A673 (cell line): Measurements from ENCODE around the gene CPXM2. TPM values are rescaled to one million over a fixed set of nuclear protein-coding genes. Genes with fewer than 3 reads are reported as not detected.

ENCODE experiments used
- BruUV-seq: library from RNA; stranded (reverse); fragments of 400-500 nt; replicated peaks from 2 replicates; lab custom pipeline; 2021; lab: Mats Ljungman, UMichigan
- CTCF ChIA-PET: fragments of 300-600 bp; sonication (Branson Sonifier 250); formaldehyde crosslinking; loops from one replicate; lab custom pipeline; 2022; ENCODE audit warnings: antibody characterized with exemption; lab: Charles Lee
- POLR2A ChIA-PET: fragments of 300-600 bp; sonication (Branson Sonifier 250); formaldehyde crosslinking; loops from one replicate; lab custom pipeline; 2022; ENCODE audit warnings: antibody characterized with exemption; ENCODE audit not compliant: low non-redundant PET; lab: Charles Lee
- DNase-seq: peaks from one replicate; pipeline ENCODE4 v3.0.0-alpha.2; 2015; ENCODE audit warnings: low spot score
- H3K27ac ChIP-seq: fragments of 200-600 bp; sonication (generic); 2 replicates; pipeline ENCODE4 v1.5.1; 2016; ENCODE audit warnings: mixed run types, low read depth, mild to moderate bottlenecking, mixed read lengths, antibody characterized with exemption, low read length; ENCODE audit not compliant: poor library complexity, severe bottlenecking
- H3K27me3 ChIP-seq: fragments of 200-600 bp; sonication (generic); replicated peaks from 2 replicates; pipeline ENCODE4 v1.6.1; 2017; ENCODE audit warnings: mixed run types, low read depth, mild to moderate bottlenecking, mixed read lengths, antibody characterized with exemption, low read length; ENCODE audit not compliant: insufficient read depth, poor library complexity
- H3K36me3 ChIP-seq: fragments of 200-600 bp; sonication (generic); 2 replicates; pipeline ENCODE4 v1.6.1; 2016; ENCODE audit warnings: mixed run types, mild to moderate bottlenecking, mixed read lengths, antibody characterized with exemption, low read length; ENCODE audit not compliant: insufficient read depth, poor library complexity, severe bottlenecking
- H3K4me1 ChIP-seq: fragments of 200-600 bp; sonication (generic); 2 replicates; pipeline ENCODE4 v1.6.1; 2017; ENCODE audit warnings: mixed run types, mild to moderate bottlenecking, mixed read lengths, antibody characterized with exemption, low read length; ENCODE audit not compliant: insufficient read depth, poor library complexity, severe bottlenecking
- H3K4me3 ChIP-seq: fragments of 200-600 bp; sonication (generic); 2 replicates; pipeline ENCODE4 v1.5.1; 2016; ENCODE audit warnings: low read depth, mixed run types, mild to moderate bottlenecking, mixed read lengths, low read length; ENCODE audit not compliant: poor library complexity, severe bottlenecking
- H3K9me3 ChIP-seq: fragments of 200-600 bp; sonication (generic); 2 replicates; pipeline ENCODE4 v1.6.1; 2016; ENCODE audit warnings: mixed run types, low read depth, mild to moderate bottlenecking, mixed read lengths, antibody characterized with exemption, low read length; ENCODE audit not compliant: poor library complexity, severe bottlenecking
- EZH2 ChIP-seq: fragments of 200-600 bp; sonication (generic); IDR thresholded peaks from 2 replicates; pipeline ENCODE4 v1.6.1; 2017; ENCODE audit warnings: borderline replicate concordance, low read depth, mild to moderate bottlenecking, mixed read lengths, antibody characterized with exemption, low read length; ENCODE audit not compliant: poor library complexity, severe bottlenecking
- intact Hi-C: fragments of 100-400 bp; cut with micrococcal nuclease; formaldehyde crosslinking; loops from one replicate; pipeline ENCODE4 v1.10.0; 2022; ENCODE audit not compliant: unreplicated experiment
- total RNA-seq: library from RNA; stranded (reverse); gene quantifications from 2 replicates; pipeline ENCODE4 v1.2.3, GENCODE V29; 2021
- TF ChIP-seq, protein P1 (sequence below): fragments of 300-800, 200-600 bp; sonication (generic); conservative IDR thresholded peaks from 2 replicates; pipeline ENCODE4 v1.5.1; 2017; ENCODE audit warnings: low read depth, mild to moderate bottlenecking, antibody characterized with exemption, low read length, moderate library complexity, mixed read lengths

CPXM2 gene
- total RNA-seq, 1 experiment from 2014 or later, result not detected

DNA sequence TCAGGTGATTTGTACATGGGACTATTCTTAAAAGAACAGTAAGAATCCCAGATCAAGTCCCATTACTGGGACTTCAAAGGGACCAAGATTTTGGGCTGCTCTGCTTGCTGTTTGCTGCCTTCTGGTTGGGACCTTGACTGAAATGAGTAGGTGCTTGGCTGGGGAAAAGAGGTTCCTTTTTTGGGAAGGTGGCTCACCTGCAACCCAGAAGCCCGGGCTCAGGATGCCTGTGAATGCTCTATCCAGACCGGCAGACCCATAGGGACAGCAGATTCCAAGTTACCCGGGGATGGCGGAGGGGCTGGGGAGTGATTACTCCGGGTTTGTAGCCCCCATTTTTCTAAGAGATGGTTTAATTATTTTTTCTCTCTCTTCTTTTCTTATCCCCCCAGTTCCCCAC, 104.0 kb downstream of the CPXM2 start:
- no peak for DNase-seq
- ChIA-PET CTCF (no interaction called here), POLR2A (no interaction called here)
- Histone ChIP-seq H3K27me3 (peaks cover 23% of the 10 kb centered on the region), H3K27ac (no peak overlapping the region), H3K9me3 (no peaks in the 10 kb centered on the region), H3K36me3 (no peaks in the 10 kb centered on the region), H3K4me3 (no peak overlapping the region), H3K4me1 (no peaks in the 10 kb centered on the region)
- intact Hi-C loops, result no loop called here
- no TSS peak for BruUV-seq
- no peak for TF ChIP-seq EZH2
- TF ChIP-seq, protein P1, sequence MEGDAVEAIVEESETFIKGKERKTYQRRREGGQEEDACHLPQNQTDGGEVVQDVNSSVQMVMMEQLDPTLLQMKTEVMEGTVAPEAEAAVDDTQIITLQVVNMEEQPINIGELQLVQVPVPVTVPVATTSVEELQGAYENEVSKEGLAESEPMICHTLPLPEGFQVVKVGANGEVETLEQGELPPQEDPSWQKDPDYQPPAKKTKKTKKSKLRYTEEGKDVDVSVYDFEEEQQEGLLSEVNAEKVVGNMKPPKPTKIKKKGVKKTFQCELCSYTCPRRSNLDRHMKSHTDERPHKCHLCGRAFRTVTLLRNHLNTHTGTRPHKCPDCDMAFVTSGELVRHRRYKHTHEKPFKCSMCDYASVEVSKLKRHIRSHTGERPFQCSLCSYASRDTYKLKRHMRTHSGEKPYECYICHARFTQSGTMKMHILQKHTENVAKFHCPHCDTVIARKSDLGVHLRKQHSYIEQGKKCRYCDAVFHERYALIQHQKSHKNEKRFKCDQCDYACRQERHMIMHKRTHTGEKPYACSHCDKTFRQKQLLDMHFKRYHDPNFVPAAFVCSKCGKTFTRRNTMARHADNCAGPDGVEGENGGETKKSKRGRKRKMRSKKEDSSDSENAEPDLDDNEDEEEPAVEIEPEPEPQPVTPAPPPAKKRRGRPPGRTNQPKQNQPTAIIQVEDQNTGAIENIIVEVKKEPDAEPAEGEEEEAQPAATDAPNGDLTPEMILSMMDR, result no peak

DNA sequence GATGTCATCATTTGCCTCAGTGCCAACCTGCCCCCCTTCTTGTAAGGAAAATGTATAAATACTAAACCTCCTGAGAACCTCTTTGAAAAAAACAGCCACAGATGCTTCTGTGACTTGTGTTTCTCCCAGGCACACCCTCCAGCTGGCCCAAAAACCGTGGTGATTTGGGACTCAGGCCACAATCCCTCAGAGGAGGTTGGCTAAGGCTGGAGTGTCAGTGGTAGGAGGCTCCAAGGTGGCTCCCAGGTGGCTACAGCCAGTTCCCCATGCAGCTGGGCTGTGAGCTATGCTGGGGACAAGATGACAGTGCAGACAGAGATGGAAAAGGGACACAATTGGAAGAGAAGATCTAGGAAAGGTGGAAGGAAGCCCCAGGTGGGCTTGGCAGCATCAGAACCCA, 104.7 kb downstream of the CPXM2 start:
- DNase-seq, result no peak
- H3K9me3 ChIP-seq, result no peaks in the 10 kb centered on the region
- peaks cover 30% of the 10 kb centered on the region for H3K27me3 ChIP-seq
- H3K36me3 ChIP-seq, result no peaks in the 10 kb centered on the region
- no TSS peak for BruUV-seq
- H3K27ac ChIP-seq, result no peak overlapping the region
- no peaks in the 10 kb centered on the region for H3K4me1 ChIP-seq
- no peak overlapping the region for H3K4me3 ChIP-seq
- intact Hi-C loops, result no loop called here
- no peak for TF ChIP-seq EZH2
- TF ChIP-seq, protein P1, result no peak
- CTCF ChIA-PET, result no interaction called here
- POLR2A ChIA-PET, result no interaction called here

DNA sequence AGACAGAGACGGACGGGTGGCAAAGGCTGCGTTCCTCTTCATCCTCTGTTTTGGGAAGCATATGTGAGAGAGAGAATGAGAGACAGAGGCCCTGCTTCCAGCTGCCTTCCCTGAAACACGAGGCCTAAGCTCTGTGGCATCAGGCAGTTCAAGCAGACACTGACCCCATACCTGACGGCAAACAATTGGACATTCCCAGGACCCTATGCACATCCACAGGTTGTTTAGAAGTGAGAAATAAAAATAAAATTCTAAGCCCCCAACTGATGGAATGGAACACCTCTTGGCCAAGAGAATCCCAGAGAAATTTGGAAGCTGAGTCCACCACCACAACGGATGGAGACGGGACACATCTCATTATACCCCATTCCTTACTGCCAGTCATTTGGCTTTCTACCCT, 105.3 kb downstream of the CPXM2 start:
- Histone ChIP-seq H3K27me3 (peaks cover 36% of the 10 kb centered on the region), H3K36me3 (no peaks in the 10 kb centered on the region), H3K4me3 (no peak overlapping the region), H3K9me3 (no peaks in the 10 kb centered on the region), H3K27ac (no peak overlapping the region), H3K4me1 (no peaks in the 10 kb centered on the region)
- TF ChIP-seq, protein P1, result no peak
- TF ChIP-seq EZH2, result no peak
- CTCF ChIA-PET, result no interaction called here
- DNase-seq, result no peak
- POLR2A ChIA-PET, result no interaction called here
- no TSS peak for BruUV-seq
- intact Hi-C loops, result no loop called here
